Activated CD4-positive, alpha-beta T cell treated with anti-CD3 and anti-CD28 coated beads, Interleukin-2, Interleukin-4, amounts not matched to agents 100 ng/mL and 50 ng/mL, durations not matched to agents 16 hours and 8 hours (primary cell): Measurements from ENCODE around the gene APOBEC3C.
"Not testable (repeated sequence)": the region's sequence is repeated elsewhere in the genome, so short reads cannot be mapped to it uniquely, and the experiment has no call there.

Experiments used
- DNase-seq: peaks from one replicate; pipeline ENCODE4 v3.0.0-alpha.2; 2020; ENCODE audit warnings: low spot score

APOBEC3C gene

DNA sequence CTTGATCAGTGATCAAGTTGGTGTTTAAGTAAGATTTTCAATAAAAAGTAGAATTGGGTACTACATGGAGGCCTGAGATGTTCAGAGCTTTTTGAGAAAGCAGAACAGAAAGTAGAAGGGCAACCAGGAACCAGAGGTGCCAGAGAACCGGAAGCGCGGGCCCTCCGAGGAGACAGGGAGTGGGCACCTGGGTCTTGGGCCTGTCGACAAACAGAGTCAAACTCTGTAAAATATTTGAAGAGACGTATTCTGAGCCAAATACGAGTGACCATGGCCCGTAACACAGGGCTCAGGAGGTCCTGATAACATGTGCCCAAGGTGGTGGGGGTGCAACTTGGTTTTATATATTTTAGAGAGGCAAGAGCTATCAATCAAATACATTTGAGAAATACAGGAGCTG, 49.8 kb downstream of the APOBEC3C start:
- not testable (repeated sequence) for DNase-seq

DNA sequence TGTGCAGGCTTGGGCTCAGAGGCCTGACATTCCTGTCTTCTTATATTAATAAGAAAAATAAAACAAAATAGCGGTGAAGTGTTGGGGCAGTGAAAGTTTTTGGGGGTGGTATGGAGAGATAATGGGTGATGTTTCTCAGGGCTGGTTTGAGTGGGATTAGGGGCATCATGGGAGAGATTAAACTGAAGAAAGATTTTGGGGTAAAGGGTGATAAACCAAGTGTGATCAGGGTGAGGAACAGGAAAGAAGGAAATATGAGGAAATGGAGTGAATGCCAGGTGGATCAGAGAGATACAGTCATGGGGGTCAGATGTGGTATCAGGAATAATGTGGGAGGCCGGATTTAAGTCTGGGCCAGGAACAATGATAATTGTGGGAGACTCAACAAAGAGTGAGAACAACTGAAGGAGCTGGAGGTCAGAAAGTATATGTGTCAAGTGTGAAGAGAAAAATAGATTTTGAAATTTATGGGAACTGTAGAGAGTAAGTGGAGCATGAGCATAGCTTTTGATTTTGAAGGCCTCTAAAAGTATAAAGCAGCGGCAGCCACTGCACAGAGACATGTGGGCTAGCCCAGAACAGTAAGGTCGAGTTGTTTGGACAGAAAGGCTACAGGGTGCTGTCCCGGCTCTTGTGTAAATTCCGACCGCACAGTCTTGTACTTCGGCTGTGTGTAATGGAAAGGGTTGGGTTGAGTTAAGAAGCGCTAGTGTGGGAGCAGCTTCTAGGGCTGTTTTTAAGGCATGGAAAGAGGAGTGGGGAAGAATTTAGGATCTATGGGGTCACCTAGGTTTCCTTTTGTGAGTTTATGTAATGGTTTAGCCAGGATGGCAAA, 52.6 kb downstream of the APOBEC3C start:
- not testable (repeated sequence) for DNase-seq

DNA sequence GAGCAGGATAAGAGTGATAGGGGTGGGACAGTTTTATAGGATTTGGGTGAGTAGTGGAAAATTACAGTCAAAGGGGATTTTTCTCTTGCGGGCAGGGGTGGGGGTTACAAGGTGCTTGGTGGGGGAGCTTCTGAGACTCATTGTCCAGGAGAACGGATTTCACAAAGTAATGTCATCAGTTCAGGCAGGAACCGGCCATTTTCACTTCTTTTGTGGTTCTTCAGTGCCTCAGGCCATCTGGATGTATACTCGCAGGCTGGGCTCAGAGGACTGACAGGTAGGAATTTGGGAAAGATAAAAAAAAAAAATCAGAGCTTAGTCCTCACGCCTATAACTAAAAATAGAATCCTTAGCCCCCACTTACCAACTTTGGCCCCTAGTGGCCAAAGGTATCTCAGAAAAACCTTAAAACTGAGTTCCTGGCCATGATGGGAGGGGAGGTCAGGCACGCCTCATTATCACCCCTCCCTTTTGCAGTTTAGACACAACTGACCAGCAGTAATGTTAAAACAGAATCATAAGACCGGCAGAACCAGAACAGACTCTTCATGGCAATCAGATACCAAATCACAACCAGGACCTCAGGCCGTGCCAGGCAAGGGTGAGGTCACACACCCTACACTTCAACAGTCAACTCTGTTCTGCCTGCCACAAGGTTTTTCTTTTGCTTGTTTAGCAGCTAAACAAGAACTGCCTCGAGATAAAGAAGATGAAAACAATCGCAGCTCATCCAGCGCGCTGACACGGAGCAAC, 54.2 kb downstream of the APOBEC3C start:
- no peak for DNase-seq
